NCI-H2227 (cell line): ENCODE data around the gene FIBP.

ENCODE experiments used
- DNase-seq: peaks from one replicate; lab custom pipeline; 2025; ENCODE audit not compliant: unreplicated experiment; lab: John Stamatoyannopoulos, UW

Gene FIBP

DNA sequence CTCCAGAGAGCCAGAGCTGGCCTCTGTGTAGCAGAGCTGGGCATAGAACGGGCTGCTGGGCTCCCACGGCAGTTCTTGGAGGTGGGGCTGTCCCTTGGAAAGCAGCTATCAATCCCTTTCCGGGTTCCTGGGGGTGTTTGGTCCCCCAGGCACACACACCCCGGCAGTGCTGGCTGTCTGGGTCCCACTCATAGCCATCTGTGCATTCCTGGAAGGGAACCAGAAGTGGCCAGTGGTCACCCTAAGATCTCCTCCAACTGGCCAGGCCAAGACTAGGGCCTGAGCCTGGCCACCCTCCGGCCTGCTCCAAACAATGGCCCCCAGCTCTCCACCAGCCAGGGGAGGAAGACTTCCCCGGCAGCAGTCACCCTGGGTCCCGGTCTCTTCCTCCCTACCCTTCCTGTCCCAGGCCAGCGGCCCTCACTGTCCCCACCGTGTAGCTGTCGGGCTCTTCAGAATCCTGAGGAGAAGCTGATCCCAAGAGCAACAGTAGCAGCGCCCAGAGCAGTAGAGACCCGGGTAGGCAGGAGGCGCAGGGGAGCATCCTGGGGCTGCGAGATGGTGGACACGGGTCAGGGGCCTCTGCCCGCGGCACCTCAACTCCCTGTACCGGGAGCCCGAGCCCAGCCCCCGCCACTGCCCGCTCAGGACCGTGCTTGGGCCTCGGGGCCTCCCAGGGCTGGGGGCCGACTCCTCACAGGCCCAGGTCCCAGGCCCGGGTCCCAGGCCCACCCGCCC, 16.3 kb downstream of the FIBP start:
- no peak for DNase-seq

DNA sequence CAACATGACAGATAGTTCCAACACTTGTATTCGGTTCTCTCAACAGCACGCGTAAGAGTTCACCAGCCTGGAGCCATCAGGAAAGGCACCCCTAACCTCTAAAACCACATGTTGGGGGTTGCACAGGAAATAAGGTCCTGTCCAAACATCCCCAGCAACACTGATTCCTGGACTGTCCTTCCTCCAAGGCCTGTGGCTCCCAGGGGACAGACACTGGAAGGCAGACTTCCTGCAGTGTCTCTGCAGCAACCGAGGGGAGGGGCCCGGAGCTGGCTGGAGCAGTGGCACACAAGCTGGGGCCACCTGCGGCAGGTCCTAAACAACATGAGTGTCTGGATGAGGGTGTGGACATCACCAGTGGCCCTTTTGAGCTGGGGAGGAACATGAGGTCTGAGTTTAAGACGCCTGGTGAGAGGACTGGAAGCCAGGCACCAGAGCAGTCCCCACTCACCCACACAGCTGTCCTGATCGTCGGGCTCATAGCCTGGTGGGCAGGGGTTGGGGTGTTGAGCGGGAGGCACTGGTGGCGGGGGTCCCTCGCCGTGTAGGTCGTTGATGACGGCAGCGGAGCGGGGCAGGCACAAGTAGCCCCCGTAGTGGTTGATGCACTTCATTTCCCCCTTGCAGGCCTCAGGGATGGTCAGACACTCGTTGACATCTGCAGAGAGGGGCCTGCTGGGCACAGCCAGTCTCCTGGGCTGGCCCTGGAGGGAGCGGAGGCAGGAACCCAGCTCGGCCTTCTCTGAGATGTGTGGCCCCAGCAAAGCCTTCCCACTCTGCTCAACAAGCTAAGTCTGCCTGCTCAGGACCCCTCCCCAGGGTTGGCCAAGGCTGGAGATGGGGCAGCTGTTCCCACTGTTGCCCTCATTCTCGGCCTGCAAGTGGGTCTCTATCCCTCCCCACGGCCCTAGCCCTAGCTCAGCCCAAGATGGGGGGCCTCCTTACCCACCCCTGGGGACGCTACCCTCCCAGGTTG, 17.3 kb downstream of the FIBP start:
- DNase-seq = no peak

DNA sequence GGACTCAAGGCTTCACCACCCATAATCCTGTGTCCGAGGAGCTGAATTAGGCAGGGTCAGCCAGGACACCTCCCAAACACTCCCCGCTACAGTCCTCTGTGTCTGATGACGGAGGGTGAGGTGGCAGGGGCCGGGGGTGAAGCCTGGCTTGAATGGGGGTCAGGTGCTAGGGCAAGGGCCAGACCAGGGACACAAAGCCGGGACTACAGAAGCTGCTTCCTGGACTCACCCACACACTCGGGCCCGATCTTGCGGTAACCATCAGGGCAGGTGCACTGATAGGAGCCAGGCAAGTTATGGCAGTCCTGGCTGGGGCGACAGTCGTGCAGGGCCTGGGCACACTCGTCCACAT, 18.0 kb downstream of the FIBP start:
- no peak for DNase-seq

DNA sequence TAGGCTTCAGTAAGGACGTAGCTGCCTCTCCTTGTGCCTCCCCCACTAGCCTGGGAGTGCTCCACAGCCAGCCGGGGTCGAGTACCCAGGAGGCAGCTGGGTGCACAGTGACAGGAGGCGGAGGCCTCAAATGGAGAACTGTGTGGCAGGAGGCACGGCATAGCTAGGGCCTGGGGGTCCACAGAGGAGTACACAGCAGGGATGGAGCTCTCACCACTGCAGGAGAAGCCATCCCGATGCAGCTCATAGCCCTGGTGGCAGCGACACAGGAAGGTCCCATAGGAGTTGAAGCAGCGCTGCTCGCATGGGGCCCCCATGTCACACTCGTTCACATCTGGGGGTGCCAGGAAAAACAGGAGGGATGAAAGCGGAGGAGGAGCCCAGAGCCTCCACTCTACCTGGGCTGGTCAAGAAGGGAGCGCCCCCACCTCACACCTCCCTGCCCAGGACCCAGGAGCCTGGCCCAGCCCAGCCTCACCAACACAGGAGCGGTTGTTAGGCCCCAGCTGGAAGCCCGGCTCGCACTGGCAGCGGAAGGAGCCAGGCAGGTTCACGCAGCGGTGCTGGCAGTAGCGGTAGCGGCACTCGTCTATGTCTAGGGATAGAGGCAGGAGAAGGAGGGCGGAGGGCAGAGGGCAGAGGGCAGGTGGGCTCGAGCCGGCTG, 18.5 kb downstream of the FIBP start:
- no peak for DNase-seq

DNA sequence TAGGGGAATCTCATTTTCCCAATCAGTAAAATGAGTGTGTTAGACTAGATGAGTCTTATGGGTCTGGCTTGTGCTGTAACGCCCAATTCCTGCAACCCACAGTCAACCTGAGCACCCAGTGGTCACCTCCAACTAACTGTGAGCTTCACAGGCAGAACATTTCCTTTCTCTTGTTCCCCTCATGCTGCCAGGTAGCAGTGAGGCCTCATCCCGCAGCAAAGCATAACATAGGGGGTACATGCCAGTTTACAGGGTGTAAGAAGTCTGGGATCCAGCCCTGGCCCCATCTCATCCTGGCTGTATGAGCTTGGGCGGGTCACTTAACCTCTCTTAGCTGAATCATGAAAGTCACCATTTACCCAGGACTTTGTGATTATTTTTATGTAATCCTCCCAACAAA, 19.4 kb downstream of the FIBP start:
- DNase-seq = no peak

DNA sequence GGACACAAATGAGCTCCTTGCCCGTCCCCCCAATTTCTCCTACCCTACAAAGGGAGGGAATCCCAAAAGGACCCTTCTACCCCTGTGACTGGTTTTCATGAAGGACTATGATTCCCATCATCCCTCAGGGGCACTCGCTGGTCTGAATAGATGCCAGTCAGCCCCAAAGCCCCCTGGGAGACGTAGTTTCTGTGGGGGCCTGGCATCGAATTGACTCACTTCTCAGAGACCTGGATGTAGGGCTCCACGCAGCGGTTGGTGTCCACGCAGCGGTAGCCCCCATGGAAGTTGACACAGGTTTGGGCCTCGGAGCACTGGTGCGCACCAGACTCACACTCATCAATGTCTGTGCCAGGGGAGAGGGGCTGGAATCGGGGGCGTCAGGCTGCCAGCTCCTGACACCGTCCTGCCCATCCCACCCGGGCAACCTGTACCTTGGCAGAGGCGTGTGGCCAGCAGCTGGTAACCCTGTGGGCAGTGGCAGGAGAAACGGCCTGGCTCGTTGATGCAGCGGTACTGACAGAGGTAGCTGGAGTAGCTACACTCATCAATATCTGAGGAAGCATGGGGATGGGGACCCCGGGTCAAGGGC, 20.1 kb downstream of the FIBP start:
- peak; percentile 37 for DNase-seq

DNA sequence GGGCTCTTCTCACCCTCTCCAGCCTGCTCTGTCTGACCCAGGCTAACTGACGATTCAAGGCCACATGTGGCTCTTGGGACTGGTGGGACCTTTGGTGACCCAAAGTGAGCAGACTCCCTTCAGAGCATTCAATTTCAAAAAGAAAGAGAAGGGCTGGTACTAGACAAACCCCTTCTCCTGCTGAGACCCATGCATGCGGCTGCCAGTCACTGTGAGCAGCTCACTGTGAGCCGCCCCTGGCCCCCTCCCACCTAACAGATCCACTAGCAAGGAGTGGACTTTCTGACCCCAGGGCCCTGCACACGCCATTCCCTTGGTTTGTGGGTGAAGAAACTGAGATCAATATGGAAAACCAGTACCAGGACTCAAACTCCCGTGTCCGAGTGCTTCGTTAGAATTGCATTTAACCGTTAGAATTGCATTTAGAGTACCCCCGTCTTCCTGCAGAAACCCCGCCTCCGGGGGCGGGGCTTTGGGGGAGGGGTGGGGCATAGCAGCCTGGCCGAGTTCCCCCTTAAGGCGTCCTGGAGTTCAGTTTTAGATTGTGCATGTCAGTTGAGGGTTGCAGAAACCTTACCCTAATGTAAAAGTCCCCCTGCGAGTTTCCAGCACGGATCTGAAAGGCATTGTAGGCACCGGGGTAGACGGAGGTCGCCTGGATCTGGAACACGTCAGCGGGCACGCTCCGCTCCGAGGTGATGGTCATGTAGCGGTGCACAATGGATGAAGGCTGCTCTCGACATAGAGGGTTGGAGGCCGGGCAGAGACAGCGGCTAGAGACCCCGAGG, 20.8 kb downstream of the FIBP start:
- no peak for DNase-seq

DNA sequence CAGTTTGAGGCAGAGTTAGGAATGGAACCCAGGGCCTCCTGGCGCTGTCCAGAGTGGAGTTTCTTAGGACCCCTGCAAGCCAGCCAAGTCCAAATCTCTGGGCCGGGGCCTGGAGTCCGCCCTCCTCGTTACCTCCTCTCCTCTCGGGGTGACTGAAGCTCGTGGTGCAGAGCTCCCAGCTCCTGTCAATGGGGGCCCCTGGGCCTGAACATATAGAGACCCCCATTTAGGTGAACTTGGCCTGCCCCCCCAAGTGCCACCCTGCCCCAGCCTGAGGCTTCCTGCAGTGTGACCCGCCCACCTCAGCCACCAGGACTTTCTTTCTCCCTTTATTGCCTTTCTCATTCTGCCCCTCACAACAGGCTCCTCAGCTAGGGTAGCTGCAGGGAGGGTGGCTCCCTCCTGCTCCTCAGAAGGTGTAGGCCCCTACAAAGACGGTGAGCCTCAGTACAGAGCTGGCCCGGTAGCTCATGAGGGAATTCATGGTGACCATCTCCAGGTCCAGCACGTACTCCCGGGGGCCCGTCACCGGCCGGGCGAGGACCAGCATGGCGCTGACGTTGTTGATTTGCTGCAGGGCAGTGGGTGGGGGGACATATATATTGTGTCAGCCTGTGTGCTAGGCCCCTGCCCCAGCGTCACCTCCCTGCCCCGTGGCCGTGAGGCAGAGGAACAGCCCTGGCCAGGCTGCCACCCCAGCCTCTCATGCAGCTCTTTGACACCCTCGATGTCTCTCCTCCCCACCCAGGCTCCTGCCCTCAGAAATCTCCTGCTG, 21.6 kb downstream of the FIBP start:
- no peak for DNase-seq

DNA sequence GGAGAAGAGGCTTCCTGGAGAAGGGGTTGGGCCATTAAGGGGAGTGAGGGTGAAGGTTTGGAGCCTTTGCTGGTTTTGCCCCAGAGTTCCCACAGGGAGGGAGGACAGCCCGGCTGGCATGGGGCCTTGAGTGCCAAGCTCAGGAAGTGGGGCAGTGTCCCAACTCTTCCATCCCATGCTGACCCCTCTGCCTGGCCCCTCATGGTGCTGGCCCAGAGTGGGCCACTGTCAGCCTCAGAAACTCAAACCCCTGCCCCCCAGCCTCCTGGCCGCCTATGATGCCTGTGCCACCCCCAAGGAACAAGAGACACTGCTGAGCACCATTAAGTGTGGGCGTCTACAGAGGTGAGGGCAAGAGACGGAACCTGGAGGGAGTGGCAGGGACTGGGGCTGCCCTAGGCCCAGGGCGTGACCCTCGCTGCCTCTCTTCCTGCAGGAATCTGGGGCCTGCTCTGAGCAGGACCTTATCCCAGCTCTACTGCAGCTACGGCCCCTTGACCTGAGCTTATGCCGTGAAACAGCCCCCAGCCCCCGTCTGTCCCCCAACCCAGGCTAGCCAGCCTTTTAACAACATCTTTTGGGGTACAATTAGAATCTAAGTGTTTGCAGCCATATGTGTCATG, 22.6 kb downstream of the FIBP start:
- no peak for DNase-seq

DNA sequence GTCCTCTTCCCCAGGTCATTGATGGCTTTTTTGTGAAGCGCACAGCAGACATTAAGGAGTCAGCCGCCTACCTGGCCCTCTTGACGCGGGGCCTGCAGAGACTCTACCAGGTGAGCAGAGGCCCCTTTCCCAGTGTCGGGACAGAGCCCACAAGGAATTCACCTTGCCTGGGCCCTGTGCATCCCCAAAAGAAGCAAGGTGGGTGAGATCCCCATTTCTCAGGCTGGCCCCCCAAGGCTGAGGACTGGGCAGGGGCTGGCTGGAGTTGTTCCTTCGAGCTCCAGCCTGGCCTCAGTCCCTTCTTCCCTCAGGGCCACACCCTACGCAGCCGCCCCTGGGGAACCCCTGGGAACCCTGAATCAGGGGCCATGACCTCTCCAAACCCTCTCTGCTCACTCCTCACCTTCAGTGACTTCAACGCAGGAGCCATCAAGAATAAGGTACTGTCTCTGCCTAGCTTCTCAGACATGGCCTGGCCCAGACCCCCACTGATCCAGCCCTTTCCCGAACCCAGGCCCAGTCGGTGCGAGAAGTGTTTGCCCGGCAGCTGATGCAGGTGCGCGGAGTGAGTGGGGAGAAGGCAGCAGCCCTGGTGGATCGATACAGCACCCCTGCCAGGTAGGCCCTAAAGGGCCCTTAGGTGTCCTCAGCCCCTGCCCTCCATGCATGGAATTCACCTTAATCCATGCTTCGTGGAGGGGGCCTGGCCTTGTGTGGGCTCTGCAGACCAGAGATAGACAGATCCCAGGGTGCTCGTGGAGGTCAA, 23.4 kb downstream of the FIBP start:
- DNase-seq = no peak

DNA sequence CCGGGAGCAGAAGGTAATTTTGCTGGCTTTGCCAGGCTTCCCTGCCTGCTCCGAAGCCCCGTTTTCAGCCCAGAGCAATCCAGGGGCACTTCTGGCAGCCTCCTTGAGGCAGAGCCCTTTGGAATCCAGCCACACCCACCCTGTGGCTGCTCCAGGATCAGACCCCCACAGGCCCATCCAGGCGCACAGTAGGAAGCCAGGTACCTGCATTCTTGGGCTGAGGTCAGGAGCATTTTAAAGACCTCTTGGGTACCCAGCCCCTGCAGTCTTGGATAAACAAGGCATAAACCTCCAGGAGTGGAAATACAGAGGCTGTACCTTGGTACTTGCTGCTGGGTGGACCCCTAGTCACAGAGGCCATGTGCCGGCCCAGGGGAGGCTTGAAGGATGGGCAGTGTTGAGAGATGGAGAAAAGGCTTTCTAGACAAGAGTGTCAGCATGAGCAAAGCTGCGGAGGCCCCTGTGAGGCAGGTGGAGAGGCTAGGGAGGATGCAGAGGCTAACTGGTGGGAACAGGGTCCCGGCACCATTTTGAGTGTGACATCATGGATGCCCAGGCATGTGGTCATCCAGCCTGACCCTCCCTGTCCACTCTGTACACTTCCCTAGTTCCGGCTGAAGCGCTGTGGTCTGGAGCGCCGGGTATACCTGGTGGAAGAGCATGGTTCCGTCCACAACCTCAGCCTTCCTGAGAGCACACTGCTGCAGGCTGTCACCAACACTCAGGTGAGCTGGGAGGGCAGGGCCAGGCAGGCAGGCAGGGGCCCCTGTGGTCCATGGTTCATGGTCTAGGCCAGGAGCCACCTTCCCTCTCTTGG, 24.2 kb downstream of the FIBP start:
- DNase-seq = no peak

DNA sequence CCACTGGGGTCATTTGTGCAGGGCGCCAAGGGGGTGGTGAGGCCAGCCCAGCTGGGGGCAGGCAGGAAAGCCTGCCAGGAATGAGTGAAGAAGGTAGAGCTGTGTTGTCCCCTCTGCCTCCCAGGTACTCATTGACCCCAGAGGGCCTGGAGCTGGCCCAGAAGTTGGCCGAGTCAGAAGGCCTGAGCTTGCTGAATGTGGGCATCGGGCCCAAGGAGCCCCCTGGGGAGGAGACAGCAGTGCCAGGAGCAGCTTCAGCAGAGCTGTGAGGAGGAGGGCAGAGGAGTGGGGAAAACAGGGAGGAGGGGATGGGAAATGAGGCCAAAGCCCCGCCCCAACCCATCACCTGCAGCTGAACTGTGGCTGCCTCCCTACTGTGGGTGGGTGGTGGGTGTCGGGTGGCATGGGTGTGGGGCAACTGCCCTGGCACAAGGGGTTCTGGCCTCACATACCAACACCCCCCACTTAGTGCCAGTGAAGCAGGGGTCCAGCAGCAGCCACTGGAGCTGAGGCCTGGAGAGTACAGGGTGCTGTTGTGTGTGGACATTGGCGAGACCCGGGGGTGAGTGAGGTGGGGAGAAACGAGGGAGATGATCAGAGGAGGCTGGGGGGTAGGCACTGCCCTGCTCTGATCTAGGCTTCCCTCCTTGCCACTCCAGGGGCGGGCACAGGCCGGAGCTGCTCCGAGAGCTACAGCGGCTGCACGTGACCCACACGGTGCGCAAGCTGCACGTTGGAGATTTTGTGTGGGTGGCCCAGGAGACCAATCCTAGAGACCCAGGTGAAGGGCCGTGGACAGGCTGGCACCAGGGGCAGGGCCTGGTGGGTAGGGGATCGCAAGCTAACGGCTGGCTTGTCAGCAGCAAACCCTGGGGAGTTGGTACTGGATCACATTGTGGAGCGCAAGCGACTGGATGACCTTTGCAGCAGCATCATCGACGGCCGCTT, 25.1 kb downstream of the FIBP start:
- DNase-seq = no peak

DNA sequence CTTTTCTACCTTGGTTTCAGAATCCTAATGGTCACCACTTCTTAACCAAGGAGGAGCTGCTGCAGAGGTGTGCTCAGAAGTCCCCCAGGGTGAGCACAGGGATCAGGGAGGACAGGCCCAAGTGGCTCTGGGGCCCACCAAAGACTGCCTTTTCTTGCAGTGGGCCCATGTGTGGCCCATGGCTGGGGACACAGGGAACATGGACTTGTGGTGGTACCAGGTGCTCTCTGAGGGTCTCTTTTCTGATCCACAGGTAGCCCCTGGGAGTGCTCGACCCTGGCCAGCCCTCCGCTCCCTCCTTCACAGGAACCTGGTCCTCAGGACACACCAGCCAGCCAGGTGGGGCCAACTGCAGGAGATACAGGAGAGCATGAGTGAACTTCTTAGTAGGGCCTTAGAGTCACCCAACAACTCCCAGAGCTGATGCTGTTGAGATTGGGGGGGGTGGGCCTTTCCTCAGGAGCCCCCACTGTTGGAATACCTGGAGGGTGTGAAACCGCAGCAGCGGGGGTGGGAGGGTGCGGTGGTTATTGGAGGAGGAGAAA, 26.0 kb downstream of the FIBP start:
- no peak for DNase-seq

DNA sequence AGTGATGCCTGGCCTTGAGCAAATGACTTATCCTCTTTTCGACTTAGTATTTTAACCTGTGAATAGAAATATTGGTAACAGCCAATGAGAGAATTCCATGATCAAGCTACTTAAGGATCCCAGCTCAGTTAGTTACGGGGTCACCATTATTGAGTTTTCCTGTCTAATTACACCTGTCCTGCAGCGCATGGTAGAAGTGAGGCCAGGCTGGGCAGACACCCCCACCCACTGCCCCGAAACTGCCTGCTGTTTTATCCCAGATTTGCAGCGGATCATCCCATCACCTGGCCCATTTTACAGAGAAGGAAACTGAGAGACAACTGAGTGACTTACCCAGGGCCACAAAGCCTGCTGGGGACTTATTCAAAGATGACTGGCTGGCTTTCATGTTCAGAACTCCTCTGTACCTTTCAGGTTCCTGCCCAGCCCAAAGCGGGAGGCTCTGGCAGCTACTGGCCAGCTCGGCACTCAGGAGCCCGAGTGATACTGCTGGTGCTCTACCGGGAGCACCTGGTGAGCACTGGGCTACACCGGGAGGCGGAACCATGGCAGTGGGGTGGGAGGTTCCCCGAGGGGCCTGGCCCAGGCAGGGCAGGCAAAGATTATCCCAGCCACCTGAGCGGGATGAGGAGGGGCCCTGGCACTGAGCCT, 26.6 kb downstream of the FIBP start:
- no peak for DNase-seq

DNA sequence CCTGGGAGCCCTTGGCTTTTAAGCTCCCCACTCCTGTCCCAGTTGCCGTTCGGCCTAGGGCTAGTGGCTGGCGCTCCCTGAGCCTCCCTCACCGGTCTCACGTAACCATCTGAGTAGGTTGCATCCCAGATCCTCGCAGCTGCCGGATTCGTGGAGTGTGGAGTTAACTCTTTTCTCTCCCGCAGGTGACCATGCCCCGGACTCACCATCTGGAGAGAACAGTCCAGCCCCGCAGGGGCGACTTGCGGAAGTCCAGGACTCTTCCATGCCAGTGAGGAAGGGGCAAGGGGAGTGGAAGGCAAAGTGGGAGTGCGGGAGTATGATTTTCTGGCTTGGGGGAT, 27.1 kb downstream of the FIBP start:
- no peak for DNase-seq
